ENCODE measurements around the gene SART1.

Gene SART1

DNA sequence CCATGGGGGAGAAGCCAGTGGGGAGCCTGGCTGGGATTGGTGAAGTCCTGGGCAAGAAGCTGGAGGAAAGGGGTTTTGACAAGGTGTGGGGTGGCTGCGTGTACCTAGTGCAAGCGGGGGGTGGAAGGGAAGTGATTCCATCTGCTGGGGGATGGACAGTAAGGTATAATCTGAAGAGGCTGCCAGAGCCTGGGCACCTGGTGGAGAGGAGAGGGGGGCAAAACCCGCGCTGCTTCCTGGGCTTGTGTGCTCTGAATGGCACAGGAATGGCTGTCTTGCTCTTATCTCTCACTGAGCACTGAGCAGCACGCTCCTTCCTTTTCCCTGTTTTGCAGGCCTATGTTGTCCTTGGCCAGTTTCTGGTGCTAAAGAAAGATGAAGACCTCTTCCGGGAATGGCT is 41.8 kb downstream of the SART1 start:
- no peak for DNase-seq (ENCODE audit: low read depth)
- TF ChIP-seq, protein P1, sequence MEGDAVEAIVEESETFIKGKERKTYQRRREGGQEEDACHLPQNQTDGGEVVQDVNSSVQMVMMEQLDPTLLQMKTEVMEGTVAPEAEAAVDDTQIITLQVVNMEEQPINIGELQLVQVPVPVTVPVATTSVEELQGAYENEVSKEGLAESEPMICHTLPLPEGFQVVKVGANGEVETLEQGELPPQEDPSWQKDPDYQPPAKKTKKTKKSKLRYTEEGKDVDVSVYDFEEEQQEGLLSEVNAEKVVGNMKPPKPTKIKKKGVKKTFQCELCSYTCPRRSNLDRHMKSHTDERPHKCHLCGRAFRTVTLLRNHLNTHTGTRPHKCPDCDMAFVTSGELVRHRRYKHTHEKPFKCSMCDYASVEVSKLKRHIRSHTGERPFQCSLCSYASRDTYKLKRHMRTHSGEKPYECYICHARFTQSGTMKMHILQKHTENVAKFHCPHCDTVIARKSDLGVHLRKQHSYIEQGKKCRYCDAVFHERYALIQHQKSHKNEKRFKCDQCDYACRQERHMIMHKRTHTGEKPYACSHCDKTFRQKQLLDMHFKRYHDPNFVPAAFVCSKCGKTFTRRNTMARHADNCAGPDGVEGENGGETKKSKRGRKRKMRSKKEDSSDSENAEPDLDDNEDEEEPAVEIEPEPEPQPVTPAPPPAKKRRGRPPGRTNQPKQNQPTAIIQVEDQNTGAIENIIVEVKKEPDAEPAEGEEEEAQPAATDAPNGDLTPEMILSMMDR (conservative IDR thresholded peaks at IDR 0.05; ENCODE audit: control insufficient read depth, insufficient read depth, low read depth, low read length): no peak
- H3K4me3 ChIP-seq (ENCODE audit: control insufficient read depth, low read depth, low read length): peak overlapping the region; percentile 100

DNA sequence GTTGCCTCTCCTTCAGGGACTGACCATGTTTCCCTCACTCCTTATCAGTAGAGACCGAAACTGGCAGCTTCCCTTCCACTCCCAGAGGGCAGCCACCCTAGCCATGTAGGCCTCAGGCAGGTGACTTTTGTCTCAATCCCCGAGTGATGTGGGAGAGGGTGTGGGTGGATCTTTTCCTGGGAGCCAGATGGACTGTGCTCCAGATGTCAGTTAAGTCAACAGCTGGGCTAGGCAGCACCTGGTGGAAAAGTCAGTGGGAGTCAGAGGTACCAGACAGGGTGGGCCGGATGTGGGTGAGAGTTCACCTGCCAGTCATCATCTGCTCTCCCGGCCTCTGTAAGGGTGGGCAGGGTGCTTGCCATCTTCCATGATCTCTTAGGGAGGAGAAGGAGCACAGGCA is 42.7 kb downstream of the SART1 start:
- TF ChIP-seq, protein P1 (conservative IDR thresholded peaks at IDR 0.05; ENCODE audit: control insufficient read depth, insufficient read depth, low read depth, low read length): no peak
- H3K4me3 ChIP-seq (ENCODE audit: control insufficient read depth, low read depth, low read length): no peak overlapping the region
- DNase-seq (ENCODE audit: low read depth): no peak

DNA sequence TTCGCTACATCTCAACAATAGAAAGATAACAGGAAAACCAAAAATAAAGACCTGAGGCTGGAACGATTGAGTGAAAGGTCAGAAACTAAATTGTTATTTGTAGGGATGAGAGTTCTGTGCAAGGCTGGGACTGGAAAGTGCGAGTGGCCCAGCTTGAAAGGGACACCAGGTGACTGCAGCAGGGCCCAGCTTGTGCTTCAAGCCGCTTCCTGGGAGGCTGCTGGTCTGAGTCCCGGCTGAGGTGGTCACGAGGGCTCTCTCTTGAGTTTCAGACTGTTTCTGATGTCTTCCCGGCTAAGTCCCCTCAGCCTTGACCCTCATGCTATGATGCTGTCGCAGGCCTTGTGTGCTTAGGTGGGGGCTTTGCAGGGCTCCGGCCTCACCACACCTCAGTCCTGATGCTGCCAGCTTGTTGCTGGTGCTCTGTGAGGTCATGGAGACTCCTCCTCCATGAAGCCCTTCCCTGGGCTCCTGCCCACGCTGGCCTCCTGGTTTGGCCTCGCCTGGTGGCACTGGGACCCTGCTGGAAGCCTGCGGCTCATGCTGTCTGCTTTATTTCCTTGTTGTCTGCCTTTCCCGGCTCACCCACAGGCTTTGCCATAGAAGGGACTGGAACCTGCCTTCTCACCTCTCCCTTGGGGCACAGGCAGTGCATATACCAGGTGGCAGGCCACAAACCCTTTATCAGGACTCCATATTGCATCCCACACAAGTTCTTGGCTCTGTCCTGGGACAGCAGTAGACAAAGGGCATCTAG is 44.8 kb downstream of the SART1 start:
- no peak for DNase-seq (ENCODE audit: low read depth)
- TF ChIP-seq, protein P1 (conservative IDR thresholded peaks at IDR 0.05; ENCODE audit: control insufficient read depth, insufficient read depth, low read depth, low read length): no peak
- H3K4me3 ChIP-seq (ENCODE audit: control insufficient read depth, low read depth, low read length): no peak overlapping the region

DNA sequence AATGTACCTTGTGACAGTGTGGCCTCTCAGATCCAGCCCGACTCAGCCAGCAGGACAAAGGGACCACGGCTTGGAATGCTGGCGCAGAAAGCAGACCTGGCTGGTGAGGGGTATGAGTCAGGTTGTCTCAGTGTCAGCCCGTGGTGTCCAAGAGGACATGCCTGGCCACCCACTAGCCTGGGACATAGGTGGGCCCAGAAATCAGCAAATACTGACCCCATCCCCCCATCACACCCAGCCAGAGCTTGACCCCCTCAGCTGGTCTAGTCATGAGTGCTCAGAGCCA is 45.3 kb downstream of the SART1 start:
- DNase-seq (ENCODE audit: low read depth): no peak
- no peak overlapping the region for H3K4me3 ChIP-seq (ENCODE audit: control insufficient read depth, low read depth, low read length)
- TF ChIP-seq, protein P1 (conservative IDR thresholded peaks at IDR 0.05; ENCODE audit: control insufficient read depth, insufficient read depth, low read depth, low read length): no peak

DNA sequence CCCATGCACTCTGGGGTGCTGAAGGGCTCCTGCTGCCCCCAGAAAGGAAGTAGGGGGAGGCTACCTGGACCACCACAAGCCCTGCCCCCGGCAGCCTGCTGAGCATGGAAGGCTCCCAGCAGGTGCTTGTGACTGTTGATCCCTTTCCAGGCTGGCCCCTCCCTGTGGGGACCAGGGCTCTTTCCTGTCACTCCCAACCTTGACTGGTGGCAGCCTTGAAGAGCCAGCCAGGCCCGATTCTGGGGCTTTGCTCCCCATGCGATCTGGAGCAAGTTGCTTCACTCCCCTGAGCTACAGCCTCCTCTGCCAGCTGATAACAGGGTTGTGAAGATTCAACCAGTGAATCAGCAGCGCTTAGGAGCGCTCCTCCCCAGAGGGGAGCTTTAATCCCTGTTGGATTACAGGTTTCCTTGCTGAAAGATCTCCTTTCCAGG is 45.7 kb downstream of the SART1 start:
- TF ChIP-seq, protein P1 (conservative IDR thresholded peaks at IDR 0.05; ENCODE audit: control insufficient read depth, insufficient read depth, low read depth, low read length): no peak
- no peak for DNase-seq (ENCODE audit: low read depth)
- no peak overlapping the region for H3K4me3 ChIP-seq (ENCODE audit: control insufficient read depth, low read depth, low read length)

DNA sequence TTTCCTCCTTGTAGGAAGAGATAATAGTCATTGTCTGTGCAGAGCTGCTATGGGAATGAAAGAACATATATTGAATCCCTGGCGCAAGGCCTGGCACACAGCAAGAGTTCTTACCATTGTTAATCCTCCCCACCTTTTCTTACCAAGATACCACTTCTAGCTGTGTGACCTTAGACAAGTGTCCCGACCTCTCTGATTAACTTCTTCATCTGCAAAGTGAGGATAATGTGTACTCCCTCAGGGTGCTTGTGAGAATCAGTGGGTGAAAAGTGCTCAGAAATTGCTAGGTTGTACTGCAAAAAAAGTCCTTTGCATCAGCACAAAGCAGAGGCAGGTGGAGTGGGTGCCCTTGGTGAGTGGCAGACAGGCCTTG is 46.5 kb downstream of the SART1 start:
- TF ChIP-seq, protein P1 (conservative IDR thresholded peaks at IDR 0.05; ENCODE audit: control insufficient read depth, insufficient read depth, low read depth, low read length): no peak
- no peak overlapping the region for H3K4me3 ChIP-seq (ENCODE audit: control insufficient read depth, low read depth, low read length)
- DNase-seq (ENCODE audit: low read depth): no peak
